Measurements from ENCODE around the gene HSPA5.
"Not testable (repeated sequence)": the region's sequence is repeated elsewhere in the genome, so short reads cannot be mapped to it uniquely, and the experiment has no call there.

The HSPA5 gene

GRCh38 chr9:125200216-125201047, 40.7 kb downstream of the HSPA5 start, which contains the start of gene RABEPK:
TSS of gene RABEPK (plus strand) at chr9:125200542. CDS start at chr9:125203014, 2,472 bp downstream.
- no peaks in the 10 kb centered on the region for H3K27me3 ChIP-seq (ENCODE audit: control insufficient read depth, insufficient read depth, low read length)
- H3K4me3 ChIP-seq (ENCODE audit: low read length): peak within 1 kb of the TSS; percentile 91
- no peaks in the 10 kb centered on the region for H3K36me3 ChIP-seq (ENCODE audit: control insufficient read depth, insufficient read depth, low read length)
- peak within 1 kb of the TSS; percentile 75 for H3K9ac ChIP-seq (ENCODE audit: low read length)
- H3K27ac ChIP-seq (ENCODE audit: low read depth, low read length): peak within 1 kb of the TSS; percentile 84
- peaks cover 4% of the 10 kb centered on the region for H3K4me1 ChIP-seq (ENCODE audit: control insufficient read depth, insufficient read depth, low read length)

- not testable (repeated sequence) for H3K9ac ChIP-seq (ENCODE audit: low read length); H3K4me1 ChIP-seq (ENCODE audit: control insufficient read depth, insufficient read depth, low read length); H3K36me3 ChIP-seq (ENCODE audit: control insufficient read depth, insufficient read depth, low read length); H3K27ac ChIP-seq (ENCODE audit: low read depth, low read length); H3K4me3 ChIP-seq (ENCODE audit: low read length); H3K27me3 ChIP-seq (ENCODE audit: control insufficient read depth, insufficient read depth, low read length)
Observed at GRCh38 chr9:125195591-125195990, 45.6 kb downstream of the HSPA5 start.

DNA sequence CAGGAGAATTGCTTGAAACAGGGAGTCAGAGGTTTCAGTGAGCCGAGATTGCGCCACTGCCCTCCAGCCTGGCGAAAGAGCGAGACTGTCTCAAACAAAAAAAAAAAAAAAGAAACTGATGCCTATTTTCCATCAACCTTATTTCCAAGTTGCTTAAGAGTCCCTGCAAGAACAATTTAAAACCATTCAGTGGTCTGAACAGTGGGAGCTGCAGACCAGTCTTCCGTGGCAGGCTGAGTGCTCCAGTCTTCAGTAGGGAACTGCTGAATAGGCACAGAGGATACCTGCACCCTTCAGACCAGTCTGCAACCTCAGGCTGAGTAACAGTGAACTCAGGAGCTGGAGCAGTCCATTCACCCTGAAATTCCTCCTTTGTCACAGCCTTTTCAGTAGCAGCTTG, 46.7 kb downstream of the HSPA5 start:
- H3K4me1 ChIP-seq (ENCODE audit: control insufficient read depth, insufficient read depth, low read length); H3K27ac ChIP-seq (ENCODE audit: low read depth, low read length); H3K36me3 ChIP-seq (ENCODE audit: control insufficient read depth, insufficient read depth, low read length); H3K4me3 ChIP-seq (ENCODE audit: low read length); H3K9ac ChIP-seq (ENCODE audit: low read length); H3K27me3 ChIP-seq (ENCODE audit: control insufficient read depth, insufficient read depth, low read length): not testable (repeated sequence)

DNA sequence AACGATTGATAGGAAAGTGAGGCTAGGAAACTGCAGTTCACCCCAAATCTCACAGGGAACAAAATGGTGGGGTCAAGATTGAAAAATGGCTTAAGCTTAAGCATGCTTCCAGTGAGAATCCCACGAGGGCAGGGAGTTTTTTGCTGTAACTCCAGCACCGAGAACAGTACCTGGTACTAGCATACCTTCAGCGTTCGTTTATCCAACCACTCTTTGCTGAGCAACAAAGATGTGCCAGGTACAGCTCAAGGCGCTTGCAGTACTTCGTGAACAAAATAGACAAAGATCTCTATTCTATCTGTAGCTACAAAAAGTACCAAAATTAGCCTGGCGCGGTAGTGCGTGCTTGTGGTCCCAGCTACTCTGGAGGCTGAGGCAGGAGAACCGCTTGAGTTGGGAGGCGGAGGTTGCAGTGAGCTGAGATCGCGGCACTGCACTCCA, 50.8 kb downstream of the HSPA5 start:
- peak overlapping the region; percentile 90 for H3K9ac ChIP-seq (ENCODE audit: low read length)
- peaks cover 6% of the 10 kb centered on the region for H3K4me1 ChIP-seq (ENCODE audit: control insufficient read depth, insufficient read depth, low read length)
- H3K36me3 ChIP-seq (ENCODE audit: control insufficient read depth, insufficient read depth, low read length): no peaks in the 10 kb centered on the region
- peak overlapping the region; percentile 93 for H3K27ac ChIP-seq (ENCODE audit: low read depth, low read length)
- peak overlapping the region; percentile 99 for H3K4me3 ChIP-seq (ENCODE audit: low read length)
- no peaks in the 10 kb centered on the region for H3K27me3 ChIP-seq (ENCODE audit: control insufficient read depth, insufficient read depth, low read length)

- Histone ChIP-seq H3K9ac (ENCODE audit: low read length) (peak within 1 kb of the TSS; percentile 96), H3K36me3 (ENCODE audit: control insufficient read depth, insufficient read depth, low read length) (no peaks in the 10 kb centered on the region), H3K27me3 (ENCODE audit: control insufficient read depth, insufficient read depth, low read length) (no peaks in the 10 kb centered on the region), H3K27ac (ENCODE audit: low read depth, low read length) (peak within 1 kb of the TSS; percentile 93), H3K4me3 (ENCODE audit: low read length) (peak within 1 kb of the TSS; percentile 99), H3K4me1 (ENCODE audit: control insufficient read depth, insufficient read depth, low read length) (peaks cover 6% of the 10 kb centered on the region)
Observed at GRCh38 chr9:125189361-125190289, 51.5 kb downstream of the HSPA5 start, which contains the start of gene PPP6C. TSS of gene PPP6C (minus strand) at chr9:125189803. CDS start at chr9:125189718, 85 bp downstream.

- Histone ChIP-seq H3K36me3 (ENCODE audit: control insufficient read depth, insufficient read depth, low read length) (no peaks in the 10 kb centered on the region), H3K9ac (ENCODE audit: low read length) (peak overlapping the region; percentile 96), H3K27me3 (ENCODE audit: control insufficient read depth, insufficient read depth, low read length) (no peaks in the 10 kb centered on the region), H3K27ac (ENCODE audit: low read depth, low read length) (peak overlapping the region; percentile 93), H3K4me3 (ENCODE audit: low read length) (peak overlapping the region; percentile 99), H3K4me1 (ENCODE audit: control insufficient read depth, insufficient read depth, low read length) (peaks cover 6% of the 10 kb centered on the region)
Observed at GRCh38 chr9:125189011-125189360, 52.2 kb downstream of the HSPA5 start.
